ENCODE data around the gene VASH2. TPM values are rescaled to one million over a fixed set of nuclear protein-coding genes. Genes with fewer than 3 reads are reported as not detected.
A peak's percentile ranks its signal among the peaks of the same experiment; 100 is the strongest.

The VASH2 gene
- total and polyA plus RNA-seq, 5 donors from 2014 or later = 0.25 to 1.7 (median 0.40) TPM

DNA sequence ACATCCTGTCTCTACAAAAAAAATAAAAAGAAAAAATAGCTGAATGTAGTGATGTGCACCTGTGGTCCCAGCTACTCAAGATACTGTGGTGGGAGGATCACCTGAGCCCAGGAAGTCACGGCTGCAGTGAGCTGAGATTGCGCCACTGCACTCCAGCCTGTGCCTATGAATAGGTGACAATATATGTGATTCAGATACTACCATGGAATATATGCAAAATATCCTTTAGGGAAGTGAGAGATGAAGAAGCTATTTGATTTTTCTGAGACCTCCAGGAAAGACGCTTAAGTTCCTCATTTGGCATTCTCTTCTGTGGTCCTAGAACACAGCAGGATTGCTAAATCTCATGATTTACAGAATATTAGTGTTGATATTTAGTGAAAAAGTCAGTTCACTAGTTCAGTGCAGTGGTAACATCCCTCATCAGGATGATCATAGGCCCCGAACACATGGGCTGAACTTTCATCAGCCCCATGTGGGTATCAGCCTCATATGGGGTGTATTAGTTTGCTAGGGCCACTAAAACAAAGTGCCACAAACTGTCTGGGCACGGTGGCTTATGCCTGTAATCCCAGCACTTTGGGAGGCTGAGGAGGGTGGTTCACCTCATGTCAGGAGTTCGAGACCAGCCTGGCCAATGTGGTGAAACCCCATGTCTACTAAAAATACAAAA lies 6.0 kb upstream of the VASH2 start:
- no peak overlapping the region for H3K4me3 Mint-ChIP-seq

DNA sequence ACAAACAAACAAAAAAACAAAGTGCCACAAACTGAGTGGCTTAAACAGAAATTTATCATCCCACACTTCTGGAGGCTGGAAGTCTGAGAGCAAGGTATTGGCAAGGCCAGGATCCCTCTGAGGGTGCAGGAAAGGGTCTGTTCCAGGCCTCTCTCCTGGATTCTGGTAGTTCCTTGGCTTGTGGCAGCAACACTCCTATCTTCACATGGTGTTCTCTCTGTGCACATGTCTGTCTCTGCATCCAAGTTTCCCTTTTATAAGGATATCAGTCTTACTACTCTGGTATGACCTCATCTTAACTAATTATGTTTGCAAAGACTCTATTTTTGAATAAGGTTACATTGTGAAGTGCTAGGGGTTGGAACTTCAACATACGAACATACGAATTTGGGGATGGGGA lies 5.3 kb upstream of the VASH2 start:
- H3K27me3 ChIP-seq (ENCODE audit: control insufficient read depth, insufficient read depth, low read length) = peaks cover 3% of the 10 kb centered on the region
- no peaks in the 10 kb centered on the region for H3K9me3 ChIP-seq (ENCODE audit: control insufficient read depth in 2 of 2, low read length in 2 of 2)
- H3K36me3 ChIP-seq (ENCODE audit: control insufficient read depth, insufficient read depth, low read length) = no peaks in the 10 kb centered on the region
- peaks cover 2% of the 10 kb centered on the region for H3K4me1 ChIP-seq (ENCODE audit: control insufficient read depth, insufficient read depth, low read length, poor library complexity, severe bottlenecking)
- ATAC-seq (ENCODE audit: low read depth in 2 of 2) (no peak), DNase-seq (no peak)
- no peak overlapping the region for H3K27ac ChIP-seq (ENCODE audit: insufficient read depth, low read length, poor library complexity, severe bottlenecking)
- H3K4me3 ChIP-seq (ENCODE audit: low read depth, low read length) = no peak overlapping the region
- peaks cover 0 to 4% (median under 1%) of the 10 kb centered on the region in 4 donors for H3K4me1 Mint-ChIP-seq
- peaks cover 0 to 16% (median 2%) of the 10 kb centered on the region in 7 donors for H3K9me3 Mint-ChIP-seq
- H3K4me3 Mint-ChIP-seq = no peak overlapping the region
- H3K36me3 Mint-ChIP-seq = peaks cover 2% of the 10 kb centered on the region
- no peak overlapping the region for H3K27ac Mint-ChIP-seq
- peaks cover 40% of the 10 kb centered on the region for H3K27me3 Mint-ChIP-seq

More for the DNA sequence above, 6.0 kb upstream of the VASH2 start:
- Histone ChIP-seq H3K36me3 (ENCODE audit: control insufficient read depth, insufficient read depth, low read length) (no peaks in the 10 kb centered on the region), H3K4me3 (ENCODE audit: low read depth, low read length) (no peak overlapping the region), H3K27ac (ENCODE audit: insufficient read depth, low read length, poor library complexity, severe bottlenecking) (no peak overlapping the region), H3K27me3 (ENCODE audit: control insufficient read depth, insufficient read depth, low read length) (peaks cover 3% of the 10 kb centered on the region), H3K4me1 (ENCODE audit: control insufficient read depth, insufficient read depth, low read length, poor library complexity, severe bottlenecking) (no peaks in the 10 kb centered on the region), H3K9me3 (ENCODE audit: control insufficient read depth in 2 of 2, low read length in 2 of 2) (no peaks in the 10 kb centered on the region)
- peaks cover 45% of the 10 kb centered on the region for H3K27me3 Mint-ChIP-seq
- DNase-seq (no peak), ATAC-seq (ENCODE audit: low read depth in 2 of 2) (peak in 1 of 2 donors; percentile 25)
- H3K36me3 Mint-ChIP-seq = peaks cover 3% of the 10 kb centered on the region
- H3K27ac Mint-ChIP-seq = no peak overlapping the region
- H3K9me3 Mint-ChIP-seq = peaks cover 0 to 18% (median 2%) of the 10 kb centered on the region in 7 donors
- no peaks in the 10 kb centered on the region for H3K4me1 Mint-ChIP-seq

DNA sequence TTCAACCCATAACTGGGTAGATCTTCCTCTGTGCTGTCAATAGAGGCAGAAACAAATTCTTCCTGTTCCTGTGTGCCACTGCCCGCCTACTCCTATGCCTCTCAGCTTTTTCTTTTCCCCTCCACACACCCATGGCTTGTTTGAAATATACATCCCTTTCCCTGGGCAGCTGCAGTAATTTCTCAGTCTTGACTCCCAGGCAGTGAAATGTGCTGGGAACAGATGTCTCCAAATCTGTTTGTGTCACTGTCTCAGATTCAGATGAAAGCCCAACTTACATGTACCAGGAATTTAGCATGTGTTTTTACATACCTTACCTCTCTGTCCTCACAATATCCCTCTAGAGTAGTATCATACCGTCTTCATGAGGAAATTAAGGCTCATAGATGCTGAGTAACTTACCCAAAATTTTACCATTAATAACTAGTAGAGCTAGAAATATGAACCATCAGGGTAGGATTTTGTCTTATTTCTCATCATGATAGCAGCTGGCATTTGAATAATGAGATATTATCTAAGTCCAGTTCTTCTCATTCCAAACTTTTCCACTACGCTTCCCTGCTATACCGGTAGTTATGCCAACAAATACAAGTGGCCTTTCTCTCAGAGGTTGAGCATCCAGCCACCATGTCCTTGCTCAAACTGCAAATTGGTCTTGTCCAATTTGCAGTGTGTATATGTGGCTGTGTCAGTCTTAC lies 4.7 kb upstream of the VASH2 start:
- Histone ChIP-seq H3K9me3 (ENCODE audit: control insufficient read depth in 2 of 2, low read length in 2 of 2) (no peaks in the 10 kb centered on the region), H3K4me1 (ENCODE audit: control insufficient read depth, insufficient read depth, low read length, poor library complexity, severe bottlenecking) (peaks cover 5% of the 10 kb centered on the region), H3K27me3 (ENCODE audit: control insufficient read depth, insufficient read depth, low read length) (peaks cover 3% of the 10 kb centered on the region), H3K4me3 (ENCODE audit: low read depth, low read length) (no peak overlapping the region), H3K36me3 (ENCODE audit: control insufficient read depth, insufficient read depth, low read length) (no peaks in the 10 kb centered on the region), H3K27ac (ENCODE audit: insufficient read depth, low read length, poor library complexity, severe bottlenecking) (no peak overlapping the region)
- H3K4me1 Mint-ChIP-seq = peaks cover 0 to 7% (median 3%) of the 10 kb centered on the region in 4 donors
- ATAC-seq (ENCODE audit: low read depth in 2 of 2) = no peak
- H3K27me3 Mint-ChIP-seq = peaks cover 45% of the 10 kb centered on the region
- H3K4me3 Mint-ChIP-seq = no peak overlapping the region
- H3K27ac Mint-ChIP-seq = no peak overlapping the region
- DNase-seq = no peak
- no peaks in the 10 kb centered on the region for H3K36me3 Mint-ChIP-seq
- H3K9me3 Mint-ChIP-seq = peaks cover 0 to 12% (median 2%) of the 10 kb centered on the region in 7 donors

DNA sequence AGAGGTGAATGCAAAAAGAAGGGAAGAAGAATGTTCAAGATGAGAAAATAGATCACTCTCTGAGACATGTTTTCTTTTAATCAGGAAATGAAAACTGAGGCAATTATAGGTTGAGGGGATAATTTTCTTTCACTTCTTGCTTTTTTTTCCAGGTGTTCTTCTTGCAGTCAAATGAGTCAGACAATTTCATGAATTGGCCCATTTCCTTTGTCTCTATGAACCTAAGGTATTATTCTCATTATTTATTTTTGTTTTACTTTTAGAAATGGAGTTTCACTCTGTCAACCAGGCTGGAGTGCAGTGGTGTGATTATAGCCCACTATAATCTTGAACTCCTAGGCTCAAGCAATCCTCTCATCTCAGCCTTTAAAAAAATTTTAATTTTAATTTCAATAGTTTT lies 3.5 kb upstream of the VASH2 start:
- Histone ChIP-seq H3K4me1 (ENCODE audit: control insufficient read depth, insufficient read depth, low read length, poor library complexity, severe bottlenecking) (peaks cover 11% of the 10 kb centered on the region), H3K27ac (ENCODE audit: insufficient read depth, low read length, poor library complexity, severe bottlenecking) (no peak overlapping the region), H3K36me3 (ENCODE audit: control insufficient read depth, insufficient read depth, low read length) (no peaks in the 10 kb centered on the region), H3K9me3 (ENCODE audit: control insufficient read depth in 2 of 2, low read length in 2 of 2) (no peaks in the 10 kb centered on the region), H3K27me3 (ENCODE audit: control insufficient read depth, insufficient read depth, low read length) (peaks cover 1% of the 10 kb centered on the region), H3K4me3 (ENCODE audit: low read depth, low read length) (no peak overlapping the region)
- Mint-ChIP-seq H3K27ac (no peak overlapping the region), H3K36me3 (no peaks in the 10 kb centered on the region), H3K27me3 (peaks cover 41% of the 10 kb centered on the region), H3K4me3 (no peak overlapping the region), H3K9me3 (peaks cover 0 to 7% (median 0%) of the 10 kb centered on the region in 7 donors), H3K4me1 (peaks cover 0 to 14% (median 3%) of the 10 kb centered on the region in 4 donors)
- ATAC-seq (ENCODE audit: low read depth in 2 of 2) (no peak), DNase-seq (no peak)

DNA sequence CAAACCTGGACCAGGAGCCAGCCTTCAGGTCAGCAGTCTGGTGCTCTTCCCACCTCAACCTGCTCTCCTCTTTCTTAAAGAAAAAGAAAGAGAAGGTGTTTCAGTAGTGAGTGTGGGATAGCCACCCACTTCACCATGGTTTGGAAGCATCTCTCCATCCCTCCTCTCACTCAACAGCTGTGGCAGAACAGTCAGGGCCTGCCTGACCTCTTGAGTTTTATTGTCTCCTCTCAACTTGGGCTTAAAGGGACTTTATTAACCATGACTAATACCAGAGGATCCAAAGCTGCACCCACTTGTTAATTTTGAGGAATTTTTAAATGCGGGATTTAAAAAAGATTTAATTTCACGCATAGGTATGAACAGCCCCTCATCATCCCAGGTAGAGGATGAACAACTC lies 570 bp upstream of the VASH2 start:
- Mint-ChIP-seq H3K9me3 (peaks cover 0 to 7% (median 0%) of the 10 kb centered on the region in 7 donors), H3K4me1 (peaks cover 0 to 18% (median 4%) of the 10 kb centered on the region in 4 donors), H3K4me3 (peak overlapping the region; percentile 69 to 89 (median 85)), H3K36me3 (no peaks in the 10 kb centered on the region), H3K27ac (no peak overlapping the region), H3K27me3 (peaks cover 52% of the 10 kb centered on the region)
- ATAC-seq (ENCODE audit: low read depth in 2 of 2) (no peak), DNase-seq (no peak)
- Histone ChIP-seq H3K9me3 (ENCODE audit: control insufficient read depth in 2 of 2, low read length in 2 of 2) (no peaks in the 10 kb centered on the region), H3K36me3 (ENCODE audit: control insufficient read depth, insufficient read depth, low read length) (no peaks in the 10 kb centered on the region), H3K27me3 (ENCODE audit: control insufficient read depth, insufficient read depth, low read length) (peaks cover 4% of the 10 kb centered on the region), H3K27ac (ENCODE audit: insufficient read depth, low read length, poor library complexity, severe bottlenecking) (no peak overlapping the region), H3K4me1 (ENCODE audit: control insufficient read depth, insufficient read depth, low read length, poor library complexity, severe bottlenecking) (peaks cover 11% of the 10 kb centered on the region), H3K4me3 (ENCODE audit: low read depth, low read length) (peak overlapping the region; percentile 26)

DNA sequence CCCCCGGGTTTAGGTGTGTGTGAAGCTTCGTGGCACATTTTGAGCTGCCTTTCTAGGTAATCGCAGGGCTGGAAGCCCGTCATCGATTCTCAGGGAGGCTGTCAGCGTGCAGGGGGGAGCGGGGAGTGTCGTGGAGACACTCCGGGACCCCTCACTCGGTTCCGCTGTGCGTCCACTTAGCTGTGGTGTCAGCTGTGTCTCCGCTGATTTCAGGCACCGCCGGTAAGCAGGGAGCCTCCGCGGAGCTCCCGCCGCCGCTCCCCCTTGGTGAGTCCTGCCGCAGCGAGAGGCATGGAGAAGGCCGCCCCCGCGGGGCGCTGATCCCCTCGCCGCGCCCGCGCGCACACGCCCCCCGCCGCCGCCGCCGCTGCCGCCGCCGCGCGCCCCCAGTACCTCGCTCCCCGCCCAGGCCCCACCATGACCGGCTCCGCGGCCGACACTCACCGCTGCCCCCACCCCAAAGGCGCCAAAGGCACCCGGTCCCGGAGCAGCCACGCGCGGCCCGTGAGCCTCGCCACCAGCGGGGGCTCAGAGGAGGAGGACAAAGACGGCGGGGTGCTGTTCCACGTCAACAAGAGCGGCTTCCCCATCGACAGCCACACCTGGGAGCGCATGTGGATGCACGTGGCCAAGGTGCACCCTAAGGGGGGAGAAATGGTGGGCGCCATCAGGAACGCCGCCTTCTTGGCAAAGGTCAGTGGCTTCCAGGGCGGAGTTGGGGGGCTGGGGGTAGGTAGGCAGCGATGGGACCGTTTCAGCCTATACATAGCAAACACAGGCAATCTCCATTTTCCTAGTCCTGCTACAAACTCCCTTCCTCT lies 995 bp downstream of the VASH2 start:
- no peak overlapping the region for H3K27ac ChIP-seq (ENCODE audit: insufficient read depth, low read length, poor library complexity, severe bottlenecking)
- Mint-ChIP-seq H3K27ac (no peak overlapping the region), H3K4me1 (peaks cover 0 to 18% (median 7%) of the 10 kb centered on the region in 4 donors), H3K27me3 (peaks cover 54% of the 10 kb centered on the region), H3K4me3 (peak overlapping the region; percentile 84 to 89 (median 86)), H3K9me3 (peaks cover 0 to 7% (median 0%) of the 10 kb centered on the region in 7 donors), H3K36me3 (no peaks in the 10 kb centered on the region)
- H3K27me3 ChIP-seq (ENCODE audit: control insufficient read depth, insufficient read depth, low read length) = peaks cover 4% of the 10 kb centered on the region
- DNase-seq = no peak
- H3K36me3 ChIP-seq (ENCODE audit: control insufficient read depth, insufficient read depth, low read length) = no peaks in the 10 kb centered on the region
- H3K9me3 ChIP-seq (ENCODE audit: control insufficient read depth in 2 of 2, low read length in 2 of 2) = no peaks in the 10 kb centered on the region
- peaks cover 11% of the 10 kb centered on the region for H3K4me1 ChIP-seq (ENCODE audit: control insufficient read depth, insufficient read depth, low read length, poor library complexity, severe bottlenecking)
- H3K4me3 ChIP-seq (ENCODE audit: low read depth, low read length) = peak overlapping the region; percentile 48
- ATAC-seq (ENCODE audit: low read depth in 2 of 2) = no peak

DNA sequence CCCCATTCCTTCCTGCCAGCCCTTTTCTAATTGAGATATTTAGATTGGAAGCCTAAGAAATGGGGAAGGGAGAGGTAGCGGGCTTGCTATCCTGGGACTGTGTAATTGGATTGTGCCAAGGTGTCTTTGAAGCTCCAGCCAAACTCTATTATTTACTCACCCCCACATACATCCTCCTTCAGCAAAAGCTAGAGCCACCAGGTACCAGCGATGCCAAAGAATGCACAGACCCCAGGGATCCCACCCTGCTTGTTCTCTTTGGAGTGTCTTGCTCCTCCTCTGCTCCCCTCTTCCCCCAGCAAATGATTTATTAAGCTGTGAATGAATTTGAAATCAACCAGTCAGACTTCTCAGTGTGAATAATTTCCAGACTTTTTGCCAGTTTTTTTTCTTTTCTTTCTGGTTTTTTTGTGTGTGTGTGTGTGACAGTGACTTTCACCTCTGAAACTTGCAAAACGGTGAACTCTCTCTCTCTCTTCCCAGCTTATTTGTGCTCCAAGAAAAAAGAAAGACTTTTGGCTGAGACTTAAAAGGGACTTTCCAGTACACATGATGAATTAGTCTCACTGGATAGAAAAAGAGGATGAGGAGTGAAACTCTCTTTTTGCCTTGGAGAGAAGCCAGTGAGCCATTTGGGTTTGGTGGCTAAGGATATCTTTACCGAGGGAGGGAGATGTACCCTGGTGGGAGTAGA lies 1.8 kb downstream of the VASH2 start:
- H3K27ac ChIP-seq (ENCODE audit: insufficient read depth, low read length, poor library complexity, severe bottlenecking) = no peak overlapping the region
- no peaks in the 10 kb centered on the region for H3K9me3 ChIP-seq (ENCODE audit: control insufficient read depth in 2 of 2, low read length in 2 of 2)
- H3K4me1 ChIP-seq (ENCODE audit: control insufficient read depth, insufficient read depth, low read length, poor library complexity, severe bottlenecking) = peaks cover 11% of the 10 kb centered on the region
- no peak for DNase-seq
- Mint-ChIP-seq H3K4me1 (peaks cover 0 to 18% (median 7%) of the 10 kb centered on the region in 4 donors), H3K27ac (no peak overlapping the region), H3K27me3 (peaks cover 50% of the 10 kb centered on the region), H3K36me3 (no peaks in the 10 kb centered on the region), H3K9me3 (peaks cover 0 to 7% (median 0%) of the 10 kb centered on the region in 7 donors), H3K4me3 (peak overlapping the region in 3 of 4 donors; percentile 52 to 84 (median 64))
- ATAC-seq (ENCODE audit: low read depth in 2 of 2) = no peak
- no peaks in the 10 kb centered on the region for H3K36me3 ChIP-seq (ENCODE audit: control insufficient read depth, insufficient read depth, low read length)
- peaks cover 4% of the 10 kb centered on the region for H3K27me3 ChIP-seq (ENCODE audit: control insufficient read depth, insufficient read depth, low read length)
- H3K4me3 ChIP-seq (ENCODE audit: low read depth, low read length) = no peak overlapping the region

All from CD4-positive, CD25-positive, alpha-beta regulatory T cell (primary cell).